ENCODE data around the gene CFAP46. TPM values are rescaled to one million over a fixed set of nuclear protein-coding genes. Genes with fewer than 3 reads are reported as not detected.
A peak's percentile ranks its signal among the peaks of the same experiment; 100 is the strongest.

CFAP46 gene
- total RNA-seq, 1 donor from 2014 or later: 15.4 TPM

- Mint-ChIP-seq H3K4me3 (ENCODE audit: low read depth) (no peak overlapping the region), H3K27me3 (peaks cover 50% of the 10 kb centered on the region), H3K9me3 (ENCODE audit: low read depth) (no peaks in the 10 kb centered on the region), H3K27ac (no peak overlapping the region), H3K4me1 (ENCODE audit: low read depth) (peaks cover 6% of the 10 kb centered on the region), H3K36me3 (ENCODE audit: insufficient read depth) (no peaks in the 10 kb centered on the region)
- TF ChIP-seq CTCF (IDR thresholded peaks at IDR 0.05; ENCODE audit: unreplicated experiment): no peak
- DNase-seq (ENCODE audit: low spot score, unreplicated experiment): no peak
These were observed 5.5 kb upstream of the CFAP46 start for GRCh38 chr10:132947843-132948242.

GRCh38 chr10:132946806-132947546 is 4.6 kb upstream of the CFAP46 start:
- peaks cover 8% of the 10 kb centered on the region for H3K4me1 Mint-ChIP-seq (ENCODE audit: low read depth)
- no peak for DNase-seq (ENCODE audit: low spot score, unreplicated experiment)
- no peak overlapping the region for H3K27ac Mint-ChIP-seq
- no peaks in the 10 kb centered on the region for H3K9me3 Mint-ChIP-seq (ENCODE audit: low read depth)
- TF ChIP-seq CTCF (IDR thresholded peaks at IDR 0.05; ENCODE audit: unreplicated experiment): no peak
- no peaks in the 10 kb centered on the region for H3K36me3 Mint-ChIP-seq (ENCODE audit: insufficient read depth)
- H3K4me3 Mint-ChIP-seq (ENCODE audit: low read depth): no peak overlapping the region
- H3K27me3 Mint-ChIP-seq: peaks cover 50% of the 10 kb centered on the region

GRCh38 chr10:132946311-132946710 is 3.9 kb upstream of the CFAP46 start:
- Mint-ChIP-seq H3K27ac (no peak overlapping the region), H3K9me3 (ENCODE audit: low read depth) (no peaks in the 10 kb centered on the region), H3K4me1 (ENCODE audit: low read depth) (peaks cover 13% of the 10 kb centered on the region), H3K4me3 (ENCODE audit: low read depth) (no peak overlapping the region), H3K27me3 (peaks cover 46% of the 10 kb centered on the region), H3K36me3 (ENCODE audit: insufficient read depth) (no peaks in the 10 kb centered on the region)
- no peak for DNase-seq (ENCODE audit: low spot score, unreplicated experiment)
- no peak for TF ChIP-seq CTCF (IDR thresholded peaks at IDR 0.05; ENCODE audit: unreplicated experiment)

GRCh38 chr10:132945894-132946255 is 3.5 kb upstream of the CFAP46 start:
- no peak for TF ChIP-seq CTCF (IDR thresholded peaks at IDR 0.05; ENCODE audit: unreplicated experiment)
- Mint-ChIP-seq H3K27me3 (peaks cover 42% of the 10 kb centered on the region), H3K4me3 (ENCODE audit: low read depth) (no peak overlapping the region), H3K4me1 (ENCODE audit: low read depth) (peaks cover 12% of the 10 kb centered on the region), H3K9me3 (ENCODE audit: low read depth) (no peaks in the 10 kb centered on the region), H3K36me3 (ENCODE audit: insufficient read depth) (no peaks in the 10 kb centered on the region), H3K27ac (peak overlapping the region; percentile 79)
- no peak for DNase-seq (ENCODE audit: low spot score, unreplicated experiment)

GRCh38 chr10:132945125-132945893 is 2.9 kb upstream of the CFAP46 start:
- H3K4me3 Mint-ChIP-seq (ENCODE audit: low read depth): no peak overlapping the region
- H3K4me1 Mint-ChIP-seq (ENCODE audit: low read depth): peaks cover 8% of the 10 kb centered on the region
- DNase-seq (ENCODE audit: low spot score, unreplicated experiment): no peak
- no peak for TF ChIP-seq CTCF (IDR thresholded peaks at IDR 0.05; ENCODE audit: unreplicated experiment)
- H3K36me3 Mint-ChIP-seq (ENCODE audit: insufficient read depth): no peaks in the 10 kb centered on the region
- peaks cover 39% of the 10 kb centered on the region for H3K27me3 Mint-ChIP-seq
- H3K9me3 Mint-ChIP-seq (ENCODE audit: low read depth): no peaks in the 10 kb centered on the region
- H3K27ac Mint-ChIP-seq: no peak overlapping the region
